ENCODE results near the gene BEND3.
"Not testable (repeated sequence)": the region's sequence is repeated elsewhere in the genome, so short reads cannot be mapped to it uniquely, and the experiment has no call there.

Gene BEND3

GRCh38 chr6:107121266-107121665, 6.0 kb upstream of the BEND3 start:
- DNase-seq (ENCODE audit: low read depth) = no peak

- no peak for DNase-seq (ENCODE audit: low read depth)
These were observed 5.1 kb upstream of the BEND3 start for GRCh38 chr6:107120404-107120803.

- no peak for DNase-seq (ENCODE audit: low read depth)
These were observed 3.7 kb upstream of the BEND3 start for GRCh38 chr6:107118976-107119375.

- DNase-seq (ENCODE audit: low read depth) = not testable (repeated sequence)
These were observed 3.2 kb upstream of the BEND3 start for GRCh38 chr6:107118540-107118939.

- DNase-seq (ENCODE audit: low read depth) = no peak
These were observed 1.6 kb upstream of the BEND3 start for GRCh38 chr6:107116931-107117330.

GRCh38 chr6:107116328-107116892, 1.1 kb upstream of the BEND3 start:
- no peak for DNase-seq (ENCODE audit: low read depth)

- no peak for DNase-seq (ENCODE audit: low read depth)
These were observed 496 bp upstream of the BEND3 start for GRCh38 chr6:107115695-107116327.

GRCh38 chr6:107114213-107114925, 946 bp downstream of the BEND3 start:
- no peak for DNase-seq (ENCODE audit: low read depth)

- no peak for DNase-seq (ENCODE audit: low read depth)
These were observed 5.1 kb downstream of the BEND3 start for GRCh38 chr6:107110200-107110599.

- no peak for DNase-seq (ENCODE audit: low read depth)
These were observed 7.0 kb downstream of the BEND3 start for GRCh38 chr6:107108201-107108890.

- DNase-seq (ENCODE audit: low read depth) = no peak
These were observed 7.5 kb downstream of the BEND3 start for GRCh38 chr6:107107791-107108190.

- DNase-seq (ENCODE audit: low read depth) = no peak
These were observed 9.2 kb downstream of the BEND3 start for GRCh38 chr6:107106165-107106564.

GRCh38 chr6:107105511-107106116, 9.7 kb downstream of the BEND3 start:
- DNase-seq (ENCODE audit: low read depth) = no peak

GRCh38 chr6:107103082-107103481, 12.2 kb downstream of the BEND3 start:
- DNase-seq (ENCODE audit: low read depth) = no peak

- no peak for DNase-seq (ENCODE audit: low read depth)
These were observed 12.9 kb downstream of the BEND3 start for GRCh38 chr6:107102414-107102805.

GRCh38 chr6:107101686-107102413, 13.5 kb downstream of the BEND3 start:
- no peak for DNase-seq (ENCODE audit: low read depth)

GRCh38 chr6:107101211-107101610, 14.1 kb downstream of the BEND3 start:
- DNase-seq (ENCODE audit: low read depth) = no peak

- DNase-seq (ENCODE audit: low read depth) = no peak
These were observed 16.6 kb downstream of the BEND3 start for GRCh38 chr6:107098436-107099307.

- not testable (repeated sequence) for DNase-seq (ENCODE audit: low read depth)
These were observed 30.9 kb downstream of the BEND3 start for GRCh38 chr6:107084459-107084858.

- no peak for DNase-seq (ENCODE audit: low read depth)
These were observed 31.4 kb downstream of the BEND3 start for GRCh38 chr6:107083921-107084320.

Data from HS-27A (cell line).